NCI-H2029 treated with DMSO at 0.1 percent for 48 hours (cell line): ENCODE results near the gene THOC7.

Experiments used
- DNase-seq: peaks from one replicate; lab custom pipeline; 2025; lab: John Stamatoyannopoulos, UW

THOC7 gene

DNA sequence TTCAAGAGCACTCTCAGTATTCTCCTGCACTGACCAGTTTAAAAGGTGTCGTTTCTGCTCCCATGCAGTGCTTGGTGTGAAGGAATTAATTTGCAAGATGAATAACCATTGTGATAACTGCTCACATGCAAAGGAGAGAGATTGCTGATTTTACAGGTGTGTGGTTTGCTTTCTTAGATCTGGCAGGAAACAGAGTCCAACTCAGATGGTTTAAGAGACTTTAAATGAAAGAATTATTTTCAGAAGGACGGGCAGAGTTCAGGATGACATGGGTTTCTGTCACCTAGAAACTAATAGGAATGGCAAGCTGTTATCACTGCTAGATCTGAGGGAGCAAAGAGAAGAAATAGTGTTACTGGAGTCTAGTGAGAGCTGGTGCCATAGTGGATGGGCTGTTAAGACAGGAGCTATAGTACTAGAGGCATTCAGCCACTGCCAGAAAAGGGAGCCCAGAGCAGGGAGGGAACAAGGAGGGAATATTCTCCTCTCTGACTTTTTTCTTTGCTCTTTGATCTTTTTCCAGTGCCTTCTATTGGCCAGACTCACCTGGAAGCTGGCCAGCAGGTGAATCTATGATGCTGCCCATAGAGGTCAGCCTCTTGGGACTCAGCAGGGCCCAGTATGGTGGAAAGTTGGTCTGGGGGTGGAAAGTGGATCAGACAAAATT is 14.9 kb upstream of the THOC7 start:
- DNase-seq = no peak

DNA sequence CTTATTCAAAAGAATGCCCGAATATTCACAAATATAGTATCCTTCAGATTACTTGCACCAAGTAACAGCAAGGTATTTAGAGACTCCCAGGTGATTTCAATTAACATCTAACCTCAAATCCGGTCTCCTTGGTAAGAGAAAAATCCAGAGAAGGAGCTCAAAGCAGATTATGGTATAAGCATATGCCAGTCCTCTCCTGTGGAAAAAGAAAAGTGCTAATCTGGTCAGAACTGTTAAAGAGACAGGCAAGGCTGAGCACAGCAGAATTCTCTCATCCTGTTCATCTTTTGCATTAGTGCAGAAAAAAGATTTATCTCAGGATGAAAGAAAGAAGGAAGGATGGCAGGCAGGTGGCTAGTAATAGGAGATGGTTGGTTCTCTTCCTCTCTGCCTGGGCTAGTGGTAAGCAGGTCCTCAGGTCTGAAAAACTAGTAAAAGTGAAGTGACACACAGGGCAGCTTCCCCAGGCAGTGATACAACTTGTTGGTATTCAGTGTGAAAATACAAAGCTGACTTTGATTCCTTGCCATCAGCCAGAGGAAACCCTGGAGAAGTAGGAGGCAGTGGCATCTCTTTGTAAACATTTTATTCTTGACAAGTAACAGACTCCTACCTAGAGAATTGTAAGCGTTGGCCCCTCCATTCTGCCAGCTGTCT is 14.3 kb upstream of the THOC7 start:
- DNase-seq = no peak

DNA sequence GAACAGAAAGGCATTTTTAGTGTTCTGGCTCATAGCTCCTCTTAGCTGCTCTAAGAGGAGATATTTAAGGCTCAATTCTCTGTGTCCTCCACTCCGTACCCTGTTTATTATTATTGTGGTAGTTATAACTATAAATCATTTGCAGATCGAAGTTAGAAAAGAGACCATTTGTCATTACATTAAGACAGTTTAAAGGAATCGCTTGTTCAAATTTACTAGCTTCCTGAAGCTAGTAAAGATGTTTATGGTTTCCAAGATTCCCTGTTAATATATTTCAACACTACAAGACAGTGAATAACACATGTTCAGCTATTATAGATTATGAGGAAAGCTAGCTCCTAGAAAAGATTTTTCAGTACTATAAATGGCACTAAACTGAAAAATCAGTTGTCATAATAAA is 12.7 kb upstream of the THOC7 start:
- DNase-seq = no peak

DNA sequence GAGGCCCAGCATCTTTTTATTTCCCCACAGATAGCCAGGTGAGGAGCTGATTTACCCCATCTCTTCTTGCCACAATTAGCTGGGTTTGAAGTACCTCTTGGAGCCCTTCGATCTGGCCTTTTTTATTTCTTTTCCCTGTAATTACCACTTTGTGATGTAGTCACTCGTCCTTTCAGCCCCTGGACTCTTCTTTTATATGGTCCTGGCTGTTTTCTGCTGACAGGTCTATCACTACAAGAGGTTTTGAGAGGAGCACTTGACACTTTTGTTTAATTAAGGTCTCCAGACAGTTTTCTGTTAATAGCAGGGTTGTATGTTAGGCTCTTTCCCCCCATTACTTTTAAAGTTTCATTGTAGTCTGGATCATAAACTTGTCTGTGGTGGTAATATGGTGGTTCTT is 11.9 kb upstream of the THOC7 start:
- DNase-seq = no peak

DNA sequence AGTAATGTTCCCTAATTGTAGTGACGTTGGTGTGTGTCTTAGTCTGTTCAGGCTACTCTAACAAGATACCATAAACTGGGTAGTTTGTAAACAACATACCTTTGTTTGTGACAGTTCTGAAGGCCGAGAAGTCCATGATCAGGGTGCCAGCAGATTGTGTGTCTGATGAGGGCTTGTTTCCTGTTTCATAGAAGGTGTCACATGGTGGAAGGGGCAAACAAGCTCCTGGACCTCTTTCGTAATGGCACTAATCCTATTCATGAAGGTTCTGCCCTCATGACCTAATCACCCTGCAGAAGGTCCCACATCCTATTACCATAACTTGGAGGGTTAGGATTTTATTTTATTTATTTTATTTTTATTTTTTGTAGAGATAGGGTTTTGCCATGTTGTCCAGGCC is 11.2 kb upstream of the THOC7 start:
- DNase-seq = no peak

DNA sequence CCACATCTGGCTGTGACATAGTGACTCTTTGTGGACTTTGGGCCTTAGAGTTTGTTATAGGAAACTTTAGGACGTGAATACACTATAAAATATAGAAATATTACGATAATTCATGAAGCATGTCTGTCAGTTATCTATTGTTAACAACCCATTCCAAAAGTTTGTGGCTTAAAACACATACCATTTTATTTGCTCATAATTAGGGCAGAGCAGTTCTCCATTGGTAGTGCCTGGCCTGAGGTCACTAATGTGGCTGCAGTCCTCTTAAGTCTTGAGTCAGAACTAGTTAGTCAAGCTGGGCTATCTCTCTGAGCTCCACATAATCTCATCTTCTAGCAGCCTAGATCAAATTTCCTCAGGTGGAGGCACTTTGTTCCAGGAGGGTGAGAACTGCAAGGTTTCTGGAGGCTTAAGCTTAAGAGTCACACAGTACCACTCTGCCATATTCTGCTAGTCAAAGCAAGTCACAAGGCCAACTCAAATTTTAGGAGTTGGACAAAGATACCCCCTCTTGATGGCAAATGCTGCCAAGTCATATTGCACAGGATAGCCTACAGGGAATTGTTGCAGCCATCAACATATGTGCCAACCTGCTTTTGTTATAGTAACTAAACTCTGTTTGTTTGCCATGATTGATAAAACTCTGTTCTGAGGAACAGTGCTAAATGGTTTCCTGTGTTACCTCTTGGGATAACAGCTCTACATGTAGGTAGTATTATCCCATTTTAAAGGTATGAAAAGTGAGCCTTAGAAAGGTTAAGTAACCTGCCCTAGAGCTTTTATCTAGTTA is 8.7 kb upstream of the THOC7 start:
- DNase-seq = no peak

DNA sequence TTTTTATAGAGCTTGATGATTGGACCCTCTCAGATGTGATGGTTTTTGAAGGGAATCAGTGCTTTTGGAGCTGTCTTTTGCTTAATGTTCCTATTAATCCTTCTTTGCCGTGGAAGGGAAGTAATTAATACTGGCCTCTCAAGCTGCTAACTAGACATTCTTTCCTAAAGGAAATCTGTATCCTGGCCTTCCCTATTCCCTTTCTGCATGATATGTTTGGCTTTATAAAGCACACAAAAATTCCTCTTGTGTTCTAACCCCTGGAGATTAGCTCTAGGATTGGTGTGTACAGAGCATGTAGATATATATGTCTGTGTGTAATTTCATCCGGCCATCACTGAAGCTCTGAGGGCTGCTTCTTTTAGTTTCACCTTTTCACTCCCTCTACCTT is 7.0 kb upstream of the THOC7 start:
- no peak for DNase-seq

DNA sequence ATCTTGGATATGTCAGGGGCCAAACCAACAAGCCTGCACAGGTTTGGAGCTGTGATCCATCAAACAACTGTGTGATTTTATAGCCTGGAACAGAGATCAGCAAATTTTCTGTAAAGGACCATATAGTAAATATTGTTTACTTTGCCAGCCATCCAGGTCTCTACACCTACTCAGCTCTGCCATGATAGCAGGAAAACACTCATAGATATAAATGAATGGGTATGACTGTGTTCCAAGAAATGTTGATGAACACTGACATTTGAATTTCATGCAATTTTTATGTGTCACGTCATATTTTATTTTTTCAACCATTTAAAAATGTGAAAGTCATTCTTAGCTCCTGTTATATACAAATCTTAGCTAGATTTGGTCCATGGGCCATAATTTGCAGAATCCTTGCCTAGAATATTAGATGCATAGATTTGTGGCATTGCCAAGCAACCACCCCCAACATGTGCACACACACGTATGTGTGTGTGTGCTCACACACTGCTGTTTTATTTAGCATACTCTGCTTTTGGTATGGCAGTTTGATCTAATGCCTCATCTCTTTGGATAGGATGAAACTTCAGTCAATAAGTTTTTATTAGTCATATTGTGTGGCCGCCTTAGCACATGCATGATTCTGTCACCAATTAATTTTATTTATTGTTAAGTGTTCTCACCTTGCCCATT is 6.5 kb upstream of the THOC7 start:
- no peak for DNase-seq

DNA sequence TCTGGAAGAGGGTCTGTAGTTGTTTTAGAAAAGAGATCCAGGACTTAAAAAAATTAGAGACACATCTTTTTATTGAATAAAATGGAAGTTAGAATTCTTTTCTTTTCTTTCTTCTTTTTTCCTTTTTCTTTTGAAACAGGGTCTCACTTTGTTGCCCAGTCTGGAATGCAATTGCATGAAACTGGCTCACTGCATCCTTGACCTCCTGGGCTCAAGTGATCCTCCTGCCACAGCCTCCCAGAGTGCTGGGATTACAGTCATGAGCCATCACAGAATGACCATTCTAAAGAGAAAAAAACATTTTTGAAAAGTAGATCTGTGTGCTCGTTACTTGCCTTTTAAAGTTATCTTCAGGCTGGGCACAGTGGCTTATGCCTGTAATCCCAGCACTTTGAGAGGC is 3.6 kb upstream of the THOC7 start:
- DNase-seq = no peak

DNA sequence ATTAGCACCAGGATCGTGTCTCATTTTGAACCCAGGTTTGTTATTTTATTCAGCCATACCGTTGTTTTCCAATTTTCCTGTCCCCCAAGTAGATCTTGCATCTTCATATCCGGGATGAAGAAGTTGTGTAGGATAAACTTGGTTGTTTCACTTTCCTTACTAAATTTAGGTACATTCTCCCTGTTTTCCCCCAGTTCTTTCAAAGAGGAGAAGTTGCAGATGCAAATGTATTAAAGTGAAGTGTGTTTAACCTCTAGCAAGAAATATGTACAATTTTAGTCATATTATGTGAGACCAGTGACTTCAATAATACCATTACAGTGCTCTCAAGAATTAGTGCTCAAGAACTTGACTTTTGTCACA is 1.3 kb upstream of the THOC7 start:
- no peak for DNase-seq

DNA sequence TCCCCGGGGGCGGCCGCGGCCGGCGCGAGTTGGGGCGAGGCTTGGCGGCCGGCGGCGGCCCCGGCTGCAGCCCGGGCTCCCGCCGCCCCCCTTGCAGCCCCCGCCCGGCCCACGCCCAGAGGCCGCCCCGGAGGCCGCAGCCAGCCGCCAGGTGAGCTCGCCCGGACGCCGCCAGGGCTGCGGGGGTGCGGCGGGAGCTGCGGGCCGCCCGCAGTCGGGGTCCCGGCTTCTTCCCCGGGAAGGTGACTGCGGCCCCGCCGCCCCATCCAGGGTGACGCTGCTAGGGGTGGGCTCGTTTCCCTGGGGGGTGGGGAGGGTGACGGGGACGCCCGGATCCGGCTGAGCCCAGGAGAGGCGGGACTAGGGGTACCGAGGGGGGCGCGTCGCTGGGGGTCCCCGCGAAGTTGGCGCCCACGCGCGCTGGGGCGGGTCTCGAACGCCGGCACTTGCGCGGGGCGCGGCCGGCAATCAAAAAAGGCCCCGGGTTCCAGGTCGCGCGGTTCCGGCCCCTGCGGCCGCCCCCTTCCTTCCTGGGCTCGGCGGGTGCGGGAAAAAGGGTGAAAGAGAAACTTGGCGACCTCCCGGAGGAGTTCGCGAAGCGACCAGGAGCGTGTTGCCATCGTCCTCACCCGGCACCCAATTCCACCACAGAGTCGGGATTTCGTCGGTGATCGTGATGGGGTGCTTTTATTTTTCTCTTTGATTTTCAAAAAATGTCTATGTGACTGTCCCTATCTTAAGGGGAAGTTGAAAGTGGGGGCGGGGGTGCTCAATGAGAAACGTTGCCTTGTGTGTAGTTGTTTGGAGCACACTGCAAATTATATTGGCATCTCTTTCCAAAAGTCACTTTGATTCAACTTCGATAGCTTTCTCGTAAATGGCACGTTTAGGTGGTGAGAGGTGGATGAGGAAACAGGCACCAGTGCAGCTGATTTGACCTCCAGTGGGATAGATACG is 681 bp upstream of the THOC7 start:
- DNase-seq = no peak

DNA sequence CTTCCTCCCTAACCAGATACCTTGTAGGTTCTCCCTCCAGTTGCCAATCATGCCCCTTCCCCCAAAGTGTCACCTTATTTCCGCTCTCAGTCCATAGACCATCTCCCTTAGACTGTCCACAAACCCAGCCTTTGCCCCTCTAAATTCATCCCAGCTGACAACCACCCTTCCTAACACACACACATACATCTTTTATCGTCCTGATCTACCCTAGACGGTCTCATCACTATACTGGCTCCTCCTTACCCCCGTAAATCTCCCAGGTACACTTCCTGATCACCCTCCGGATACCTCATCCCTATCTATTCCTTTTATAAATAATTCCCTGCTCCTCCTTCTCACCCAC is 828 bp downstream of the THOC7 start:
- DNase-seq = no peak

DNA sequence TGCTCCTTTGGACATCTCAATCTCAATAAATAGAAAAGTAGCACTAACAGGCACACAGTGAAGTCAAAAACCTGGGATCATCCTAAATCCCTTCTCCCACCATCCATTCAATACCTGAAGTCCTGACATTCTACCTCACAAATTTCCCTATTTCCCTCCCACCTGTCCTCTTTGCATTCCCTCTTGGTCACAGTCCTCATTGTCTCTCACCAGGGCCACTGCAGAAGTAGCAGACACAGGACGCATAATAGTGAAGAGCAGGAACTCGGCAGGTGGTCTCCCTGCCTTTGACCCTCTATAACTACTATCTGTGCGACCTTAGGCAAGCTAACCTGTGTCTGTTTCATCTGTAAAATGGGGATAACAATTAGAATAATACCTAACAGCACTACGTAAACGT is 2.3 kb downstream of the THOC7 start:
- no peak for DNase-seq

DNA sequence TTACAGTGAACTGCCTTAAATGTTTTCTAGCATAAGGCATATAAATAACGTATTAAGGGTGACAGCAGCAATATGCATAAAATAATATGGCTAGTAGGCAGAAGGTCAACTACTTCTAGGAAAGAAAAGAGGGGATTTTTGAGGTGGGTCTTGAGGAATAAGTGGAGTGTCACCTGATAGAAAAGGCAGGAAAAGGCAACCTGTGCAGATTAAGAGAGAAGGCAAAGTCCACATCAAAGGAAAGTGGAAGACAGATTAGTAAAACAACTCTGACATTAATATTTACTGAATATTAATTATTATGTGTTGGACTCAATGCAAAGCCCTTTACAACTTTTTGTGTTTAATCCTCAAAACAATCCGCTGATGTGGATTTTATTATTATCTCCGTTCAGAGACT is 2.8 kb downstream of the THOC7 start:
- DNase-seq = no peak

DNA sequence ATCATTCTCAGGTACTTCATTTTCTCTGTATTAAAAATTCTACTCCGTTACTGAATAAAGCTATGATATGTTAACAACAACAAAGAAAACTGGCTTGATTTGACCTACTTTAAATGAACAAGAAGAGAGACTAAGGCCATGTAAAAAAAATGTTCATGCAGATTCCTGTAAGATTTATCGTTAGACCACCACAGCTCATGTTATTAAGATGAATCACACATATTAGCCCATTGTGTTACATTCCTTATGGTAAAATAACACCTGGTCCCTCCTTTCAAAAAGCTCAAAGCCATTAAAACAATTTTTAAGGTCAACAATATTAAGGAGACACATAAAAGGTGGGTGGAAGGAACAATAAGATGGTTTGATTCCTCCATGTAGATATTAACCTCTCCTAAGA is 6.3 kb downstream of the THOC7 start:
- DNase-seq = no peak

DNA sequence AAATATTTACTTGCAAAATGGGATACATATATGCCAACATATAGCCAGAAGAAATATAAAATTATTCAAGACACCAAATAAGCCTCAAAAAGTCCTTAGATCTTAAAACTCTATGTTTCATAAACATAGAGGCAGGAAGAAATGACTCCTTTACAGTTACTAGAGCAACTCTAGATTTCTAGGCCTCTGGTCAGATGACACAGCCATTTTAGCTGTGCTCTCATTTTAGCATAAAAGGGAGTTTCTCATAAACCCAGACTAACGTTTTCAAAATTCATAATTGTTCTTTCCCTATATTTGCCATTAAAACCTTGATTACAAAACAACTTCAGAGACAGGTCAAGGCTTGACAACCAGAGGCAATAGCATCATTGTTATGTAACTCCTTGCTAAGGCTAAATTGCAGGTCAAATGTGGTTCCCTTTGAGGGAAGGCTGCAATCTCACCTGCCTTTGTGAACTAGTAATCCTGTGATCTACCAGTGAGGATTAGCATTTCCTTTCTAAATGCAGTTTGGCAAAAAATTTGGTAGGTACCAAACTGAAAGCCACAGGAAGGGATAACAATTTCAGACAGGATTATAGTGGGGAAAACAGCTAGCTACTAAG is 8.2 kb downstream of the THOC7 start:
- DNase-seq = no peak

DNA sequence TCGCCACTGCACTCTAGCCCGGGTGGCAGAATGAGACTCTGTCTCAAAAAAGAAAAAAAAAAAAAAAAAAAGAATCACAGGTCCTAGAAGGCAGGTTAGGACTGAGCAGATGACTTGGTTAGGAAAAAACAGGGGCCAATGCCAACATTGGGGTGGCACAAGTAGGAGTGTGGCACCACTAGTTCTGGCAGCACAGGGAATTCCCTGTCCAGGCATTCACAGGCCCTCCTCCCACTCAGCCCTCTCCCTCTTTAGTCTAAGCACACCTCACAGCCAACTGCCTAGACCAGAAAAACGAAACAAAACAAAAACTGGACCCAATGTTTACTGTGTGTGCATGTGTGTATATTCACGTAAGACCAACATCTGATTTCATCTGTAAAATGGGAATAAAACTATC is 10.5 kb downstream of the THOC7 start:
- no peak for DNase-seq

DNA sequence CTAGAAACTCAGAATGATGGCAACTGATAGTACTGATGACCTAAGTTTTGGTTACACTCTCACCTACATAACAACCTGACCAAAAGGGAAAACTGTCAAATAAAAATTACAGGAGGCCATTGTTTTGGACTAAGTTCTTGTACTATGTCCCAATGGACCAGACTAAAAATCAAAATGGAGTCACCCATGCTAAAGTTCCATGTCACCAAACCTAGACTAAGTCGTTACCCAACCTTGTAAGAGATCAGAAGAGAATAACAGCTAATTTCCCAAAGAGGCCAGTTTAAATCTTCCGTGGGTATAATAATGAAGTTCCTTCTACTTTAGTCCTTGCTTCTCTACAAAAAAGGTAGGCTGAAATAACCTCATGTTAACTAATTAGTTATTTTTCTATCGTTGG is 12.3 kb downstream of the THOC7 start:
- no peak for DNase-seq

DNA sequence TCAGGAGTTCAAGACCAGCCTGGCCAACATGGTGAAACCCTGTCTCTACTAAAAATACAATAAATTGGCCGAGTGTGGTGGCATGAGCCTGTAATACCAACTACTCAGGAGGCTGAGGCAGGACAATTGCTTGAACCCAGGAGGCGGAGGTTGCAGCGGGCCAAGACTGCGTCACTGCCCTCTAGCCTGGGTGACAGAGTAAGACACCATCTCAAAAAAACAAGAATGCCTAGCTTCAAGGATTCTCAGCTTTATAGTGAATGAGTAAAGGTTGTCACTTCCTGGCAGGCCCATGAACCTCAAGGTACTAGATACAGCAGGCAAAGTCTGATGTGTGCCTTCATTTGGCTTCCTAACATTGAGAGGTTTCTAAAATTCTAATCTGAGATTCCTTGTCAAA is 14.4 kb downstream of the THOC7 start:
- no peak for DNase-seq

DNA sequence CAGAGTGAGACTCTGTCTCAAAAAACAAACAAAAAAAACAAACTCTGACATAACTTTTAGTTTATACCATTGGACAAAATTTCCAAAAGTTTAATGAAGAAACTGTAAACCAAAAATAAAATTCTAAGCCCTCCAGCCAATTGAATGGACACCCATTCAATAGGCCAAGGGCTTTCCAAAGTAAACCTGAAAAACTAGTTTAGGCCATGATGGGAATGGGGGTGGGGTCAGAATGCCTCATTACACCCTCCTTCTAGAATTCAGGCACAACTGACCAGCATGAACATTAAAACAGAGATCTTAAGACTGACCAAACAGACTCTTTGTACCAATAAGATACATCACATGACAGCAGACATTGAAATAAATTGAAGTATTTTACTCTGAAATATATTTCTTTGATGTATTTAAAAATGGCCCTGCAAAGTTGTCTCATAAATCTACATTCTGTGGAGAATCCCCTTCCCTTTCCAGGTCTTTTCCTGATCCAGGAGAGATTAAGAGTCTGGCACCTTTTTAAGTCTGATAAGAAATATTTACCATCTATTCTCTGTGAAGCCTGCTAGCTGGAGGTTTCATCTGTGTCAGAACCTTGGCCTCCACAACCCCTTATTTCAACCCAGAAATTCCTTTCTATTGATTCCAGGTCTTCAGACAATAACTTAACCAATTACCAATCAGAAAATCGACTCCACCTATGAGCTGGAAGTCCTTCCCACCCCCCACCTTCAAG is 15.7 kb downstream of the THOC7 start:
- DNase-seq = no peak

DNA sequence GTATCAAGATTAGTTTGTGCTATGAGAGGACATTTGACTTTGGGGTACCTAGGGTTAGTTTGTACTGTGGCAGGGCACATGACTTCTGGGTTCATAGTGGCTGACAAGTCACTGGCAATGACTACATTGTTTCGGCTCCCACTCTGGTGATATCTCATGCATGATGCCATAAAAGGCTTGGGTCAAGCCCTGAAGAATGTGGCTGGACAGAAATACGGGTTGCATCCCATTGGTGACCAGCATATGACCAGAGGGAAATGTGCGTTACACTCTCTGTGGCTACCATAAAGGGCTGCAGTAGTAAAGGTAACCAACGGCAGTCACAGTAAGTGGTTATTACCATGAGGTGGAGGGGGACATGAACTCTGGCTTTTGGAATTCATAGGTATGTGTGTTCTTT is 18.4 kb downstream of the THOC7 start:
- no peak for DNase-seq
